ENCODE data around the gene SLC22A23. TPM values are rescaled to one million over a fixed set of nuclear protein-coding genes. Genes with fewer than 3 reads are reported as not detected.

The SLC22A23 gene
- total RNA-seq, 1 experiment from 2014 or later, result 38.2 TPM

DNA sequence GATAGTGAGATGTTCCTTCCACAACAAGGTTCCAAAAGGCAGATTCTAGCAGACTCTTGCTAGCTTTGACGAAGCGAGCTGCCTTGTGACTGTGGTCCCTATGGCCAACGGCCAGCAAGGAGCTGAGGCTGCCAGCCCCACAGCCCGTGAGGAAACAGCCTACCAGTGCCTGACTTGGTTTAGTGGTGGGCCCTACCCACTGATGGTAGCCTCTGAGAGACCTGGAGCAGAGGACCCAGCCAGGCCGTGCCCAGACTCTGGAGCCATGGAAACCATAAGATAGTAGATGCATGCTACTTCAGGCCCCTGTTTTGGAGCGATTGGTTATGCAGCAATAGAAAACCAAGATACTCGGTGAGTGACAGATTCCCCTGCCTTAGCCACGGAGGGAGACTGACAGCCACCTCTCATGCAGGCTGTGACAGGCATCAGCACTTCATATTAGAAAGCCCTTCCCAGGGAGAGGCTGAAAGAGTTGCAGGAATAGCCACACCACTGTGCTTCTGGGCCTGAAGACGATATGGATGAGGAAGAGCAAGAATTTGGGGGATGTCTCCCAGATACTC lies 178.9 kb downstream of the SLC22A23 start:
- ATAC-seq (no peak), DNase-seq (ENCODE audit: low spot score) (peak; percentile 7)
- H3K9me3 Mint-ChIP-seq, result no peaks in the 10 kb centered on the region
- TF ChIP-seq FOXJ3 (CRISPR knock-in tag; IDR thresholded peaks at IDR 0.05; ENCODE audit: borderline replicate concordance), result no peak
- TF ChIP-seq, protein P1, sequence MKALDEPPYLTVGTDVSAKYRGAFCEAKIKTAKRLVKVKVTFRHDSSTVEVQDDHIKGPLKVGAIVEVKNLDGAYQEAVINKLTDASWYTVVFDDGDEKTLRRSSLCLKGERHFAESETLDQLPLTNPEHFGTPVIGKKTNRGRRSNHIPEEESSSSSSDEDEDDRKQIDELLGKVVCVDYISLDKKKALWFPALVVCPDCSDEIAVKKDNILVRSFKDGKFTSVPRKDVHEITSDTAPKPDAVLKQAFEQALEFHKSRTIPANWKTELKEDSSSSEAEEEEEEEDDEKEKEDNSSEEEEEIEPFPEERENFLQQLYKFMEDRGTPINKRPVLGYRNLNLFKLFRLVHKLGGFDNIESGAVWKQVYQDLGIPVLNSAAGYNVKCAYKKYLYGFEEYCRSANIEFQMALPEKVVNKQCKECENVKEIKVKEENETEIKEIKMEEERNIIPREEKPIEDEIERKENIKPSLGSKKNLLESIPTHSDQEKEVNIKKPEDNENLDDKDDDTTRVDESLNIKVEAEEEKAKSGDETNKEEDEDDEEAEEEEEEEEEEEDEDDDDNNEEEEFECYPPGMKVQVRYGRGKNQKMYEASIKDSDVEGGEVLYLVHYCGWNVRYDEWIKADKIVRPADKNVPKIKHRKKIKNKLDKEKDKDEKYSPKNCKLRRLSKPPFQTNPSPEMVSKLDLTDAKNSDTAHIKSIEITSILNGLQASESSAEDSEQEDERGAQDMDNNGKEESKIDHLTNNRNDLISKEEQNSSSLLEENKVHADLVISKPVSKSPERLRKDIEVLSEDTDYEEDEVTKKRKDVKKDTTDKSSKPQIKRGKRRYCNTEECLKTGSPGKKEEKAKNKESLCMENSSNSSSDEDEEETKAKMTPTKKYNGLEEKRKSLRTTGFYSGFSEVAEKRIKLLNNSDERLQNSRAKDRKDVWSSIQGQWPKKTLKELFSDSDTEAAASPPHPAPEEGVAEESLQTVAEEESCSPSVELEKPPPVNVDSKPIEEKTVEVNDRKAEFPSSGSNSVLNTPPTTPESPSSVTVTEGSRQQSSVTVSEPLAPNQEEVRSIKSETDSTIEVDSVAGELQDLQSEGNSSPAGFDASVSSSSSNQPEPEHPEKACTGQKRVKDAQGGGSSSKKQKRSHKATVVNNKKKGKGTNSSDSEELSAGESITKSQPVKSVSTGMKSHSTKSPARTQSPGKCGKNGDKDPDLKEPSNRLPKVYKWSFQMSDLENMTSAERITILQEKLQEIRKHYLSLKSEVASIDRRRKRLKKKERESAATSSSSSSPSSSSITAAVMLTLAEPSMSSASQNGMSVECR (CRISPR knock-in tag; IDR thresholded peaks at IDR 0.05; ENCODE audit: borderline replicate concordance), result no peak
- TF ChIP-seq ZNF121 (CRISPR knock-in tag; IDR thresholded peaks at IDR 0.05), result no peak
- no peak for TF ChIP-seq TCF7 (CRISPR knock-in tag; IDR thresholded peaks at IDR 0.05; ENCODE audit: low read depth)
- TF ChIP-seq, protein P2, sequence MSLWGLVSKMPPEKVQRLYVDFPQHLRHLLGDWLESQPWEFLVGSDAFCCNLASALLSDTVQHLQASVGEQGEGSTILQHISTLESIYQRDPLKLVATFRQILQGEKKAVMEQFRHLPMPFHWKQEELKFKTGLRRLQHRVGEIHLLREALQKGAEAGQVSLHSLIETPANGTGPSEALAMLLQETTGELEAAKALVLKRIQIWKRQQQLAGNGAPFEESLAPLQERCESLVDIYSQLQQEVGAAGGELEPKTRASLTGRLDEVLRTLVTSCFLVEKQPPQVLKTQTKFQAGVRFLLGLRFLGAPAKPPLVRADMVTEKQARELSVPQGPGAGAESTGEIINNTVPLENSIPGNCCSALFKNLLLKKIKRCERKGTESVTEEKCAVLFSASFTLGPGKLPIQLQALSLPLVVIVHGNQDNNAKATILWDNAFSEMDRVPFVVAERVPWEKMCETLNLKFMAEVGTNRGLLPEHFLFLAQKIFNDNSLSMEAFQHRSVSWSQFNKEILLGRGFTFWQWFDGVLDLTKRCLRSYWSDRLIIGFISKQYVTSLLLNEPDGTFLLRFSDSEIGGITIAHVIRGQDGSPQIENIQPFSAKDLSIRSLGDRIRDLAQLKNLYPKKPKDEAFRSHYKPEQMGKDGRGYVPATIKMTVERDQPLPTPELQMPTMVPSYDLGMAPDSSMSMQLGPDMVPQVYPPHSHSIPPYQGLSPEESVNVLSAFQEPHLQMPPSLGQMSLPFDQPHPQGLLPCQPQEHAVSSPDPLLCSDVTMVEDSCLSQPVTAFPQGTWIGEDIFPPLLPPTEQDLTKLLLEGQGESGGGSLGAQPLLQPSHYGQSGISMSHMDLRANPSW (CRISPR knock-in tag; conservative IDR thresholded peaks at IDR 0.05; ENCODE audit: low read depth), result no peak
- no peak for TF ChIP-seq KAT7 (CRISPR knock-in tag; IDR thresholded peaks at IDR 0.05; ENCODE audit: borderline replicate concordance)
- no peak for TF ChIP-seq GRHL2 (CRISPR knock-in tag; IDR thresholded peaks at IDR 0.05; ENCODE audit: insufficient replicate concordance, severe bottlenecking)
- POLR2A ChIA-PET, result no interaction called here
- CTCF ChIA-PET, result interaction anchor here (1.2 kb wide), 1 partner anchor 455 kb away, joined by 5 read pairs; no protein-coding TSS in a partner anchor
- no peaks in the 10 kb centered on the region for H3K27me3 Mint-ChIP-seq (ENCODE audit: low read depth)
- H3K4me1 Mint-ChIP-seq, result peaks cover 26% of the 10 kb centered on the region
- H3K36me3 Mint-ChIP-seq, result peaks cover 21% of the 10 kb centered on the region
- H3K27ac Mint-ChIP-seq, result no peak overlapping the region; the same call in 1 of the 2 replicates
- H3K4me3 Mint-ChIP-seq, result no peak overlapping the region

DNA sequence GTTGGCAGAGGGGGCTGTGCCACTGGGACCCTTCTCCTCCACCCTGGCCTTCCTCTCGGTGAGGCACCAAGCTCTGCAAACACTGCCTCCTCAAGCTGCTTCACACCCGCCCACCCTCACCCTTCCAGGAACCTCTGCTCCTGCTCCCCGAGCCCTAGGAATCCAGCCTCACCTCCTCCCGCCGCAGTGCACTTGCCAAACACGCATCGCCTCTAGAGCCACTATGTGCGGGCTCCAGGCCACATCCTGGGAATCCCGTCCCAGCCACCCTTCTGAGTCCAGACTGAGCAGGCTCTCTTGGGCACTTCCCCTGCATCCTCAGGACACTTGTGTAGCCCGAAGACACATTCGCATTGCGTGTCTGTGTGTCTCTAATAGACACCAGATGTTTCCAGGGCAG lies 179.6 kb downstream of the SLC22A23 start:
- Mint-ChIP-seq H3K27ac (no peak overlapping the region), H3K4me3 (no peak overlapping the region), H3K27me3 (ENCODE audit: low read depth) (no peaks in the 10 kb centered on the region), H3K36me3 (peaks cover 22% of the 10 kb centered on the region), H3K9me3 (no peaks in the 10 kb centered on the region), H3K4me1 (peaks cover 19% of the 10 kb centered on the region)
- CTCF ChIA-PET, result interaction anchor here (0.9 to 2.1 kb wide), 4 partner anchors 18 to 456 kb away, joined by 3 to 5 read pairs (median 4); partner anchors contain the start of gene TUBB2A
- POLR2A ChIA-PET, result no interaction called here
- TF ChIP-seq ZNF138 (CRISPR knock-in tag; conservative IDR thresholded peaks at IDR 0.05) (no peak), ZNF396 (CRISPR knock-in tag; IDR thresholded peaks at IDR 0.05; ENCODE audit: borderline replicate concordance) (no peak), GTF2I (CRISPR knock-in tag; conservative IDR thresholded peaks at IDR 0.05) (no peak)
- TF ChIP-seq, protein P3, sequence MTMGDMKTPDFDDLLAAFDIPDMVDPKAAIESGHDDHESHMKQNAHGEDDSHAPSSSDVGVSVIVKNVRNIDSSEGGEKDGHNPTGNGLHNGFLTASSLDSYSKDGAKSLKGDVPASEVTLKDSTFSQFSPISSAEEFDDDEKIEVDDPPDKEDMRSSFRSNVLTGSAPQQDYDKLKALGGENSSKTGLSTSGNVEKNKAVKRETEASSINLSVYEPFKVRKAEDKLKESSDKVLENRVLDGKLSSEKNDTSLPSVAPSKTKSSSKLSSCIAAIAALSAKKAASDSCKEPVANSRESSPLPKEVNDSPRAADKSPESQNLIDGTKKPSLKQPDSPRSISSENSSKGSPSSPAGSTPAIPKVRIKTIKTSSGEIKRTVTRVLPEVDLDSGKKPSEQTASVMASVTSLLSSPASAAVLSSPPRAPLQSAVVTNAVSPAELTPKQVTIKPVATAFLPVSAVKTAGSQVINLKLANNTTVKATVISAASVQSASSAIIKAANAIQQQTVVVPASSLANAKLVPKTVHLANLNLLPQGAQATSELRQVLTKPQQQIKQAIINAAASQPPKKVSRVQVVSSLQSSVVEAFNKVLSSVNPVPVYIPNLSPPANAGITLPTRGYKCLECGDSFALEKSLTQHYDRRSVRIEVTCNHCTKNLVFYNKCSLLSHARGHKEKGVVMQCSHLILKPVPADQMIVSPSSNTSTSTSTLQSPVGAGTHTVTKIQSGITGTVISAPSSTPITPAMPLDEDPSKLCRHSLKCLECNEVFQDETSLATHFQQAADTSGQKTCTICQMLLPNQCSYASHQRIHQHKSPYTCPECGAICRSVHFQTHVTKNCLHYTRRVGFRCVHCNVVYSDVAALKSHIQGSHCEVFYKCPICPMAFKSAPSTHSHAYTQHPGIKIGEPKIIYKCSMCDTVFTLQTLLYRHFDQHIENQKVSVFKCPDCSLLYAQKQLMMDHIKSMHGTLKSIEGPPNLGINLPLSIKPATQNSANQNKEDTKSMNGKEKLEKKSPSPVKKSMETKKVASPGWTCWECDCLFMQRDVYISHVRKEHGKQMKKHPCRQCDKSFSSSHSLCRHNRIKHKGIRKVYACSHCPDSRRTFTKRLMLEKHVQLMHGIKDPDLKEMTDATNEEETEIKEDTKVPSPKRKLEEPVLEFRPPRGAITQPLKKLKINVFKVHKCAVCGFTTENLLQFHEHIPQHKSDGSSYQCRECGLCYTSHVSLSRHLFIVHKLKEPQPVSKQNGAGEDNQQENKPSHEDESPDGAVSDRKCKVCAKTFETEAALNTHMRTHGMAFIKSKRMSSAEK (CRISPR knock-in tag; IDR thresholded peaks at IDR 0.05; ENCODE audit: borderline replicate concordance), result no peak
- TF ChIP-seq, protein P4, sequence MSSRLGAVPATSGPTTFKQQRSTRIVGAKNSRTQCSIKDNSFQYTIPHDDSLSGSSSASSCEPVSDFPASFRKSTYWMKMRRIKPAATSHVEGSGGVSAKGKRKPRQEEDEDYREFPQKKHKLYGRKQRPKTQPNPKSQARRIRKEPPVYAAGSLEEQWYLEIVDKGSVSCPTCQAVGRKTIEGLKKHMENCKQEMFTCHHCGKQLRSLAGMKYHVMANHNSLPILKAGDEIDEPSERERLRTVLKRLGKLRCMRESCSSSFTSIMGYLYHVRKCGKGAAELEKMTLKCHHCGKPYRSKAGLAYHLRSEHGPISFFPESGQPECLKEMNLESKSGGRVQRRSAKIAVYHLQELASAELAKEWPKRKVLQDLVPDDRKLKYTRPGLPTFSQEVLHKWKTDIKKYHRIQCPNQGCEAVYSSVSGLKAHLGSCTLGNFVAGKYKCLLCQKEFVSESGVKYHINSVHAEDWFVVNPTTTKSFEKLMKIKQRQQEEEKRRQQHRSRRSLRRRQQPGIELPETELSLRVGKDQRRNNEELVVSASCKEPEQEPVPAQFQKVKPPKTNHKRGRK (CRISPR knock-in tag; IDR thresholded peaks at IDR 0.05; ENCODE audit: borderline replicate concordance), result no peak
- TF ChIP-seq, protein P5, sequence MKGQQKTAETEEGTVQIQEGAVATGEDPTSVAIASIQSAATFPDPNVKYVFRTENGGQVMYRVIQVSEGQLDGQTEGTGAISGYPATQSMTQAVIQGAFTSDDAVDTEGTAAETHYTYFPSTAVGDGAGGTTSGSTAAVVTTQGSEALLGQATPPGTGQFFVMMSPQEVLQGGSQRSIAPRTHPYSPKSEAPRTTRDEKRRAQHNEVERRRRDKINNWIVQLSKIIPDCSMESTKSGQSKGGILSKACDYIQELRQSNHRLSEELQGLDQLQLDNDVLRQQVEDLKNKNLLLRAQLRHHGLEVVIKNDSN (CRISPR knock-in tag; IDR thresholded peaks at IDR 0.05), result no peak
- ATAC-seq (no peak), DNase-seq (ENCODE audit: low spot score) (no peak)
